AG20443 (cell line): ENCODE measurements around the gene MYO15B.

ENCODE experiments used
- DNase-seq: peaks from one replicate; pipeline ENCODE4 v3.0.0; 2012; ENCODE audit warnings: low spot score, mixed read lengths

Gene MYO15B

GRCh38 chr17:75602644-75603043 lies 15.0 kb downstream of the MYO15B start:
- peak; percentile 69 for DNase-seq

- DNase-seq = no peak
These were observed 15.5 kb downstream of the MYO15B start for GRCh38 chr17:75603123-75603522.

GRCh38 chr17:75604034-75604695 lies 16.6 kb downstream of the MYO15B start:
- DNase-seq = peak; percentile 80

- DNase-seq = no peak
These were observed 18.2 kb downstream of the MYO15B start for GRCh38 chr17:75605790-75606189.

GRCh38 chr17:75607086-75607485 lies 19.5 kb downstream of the MYO15B start:
- DNase-seq = no peak

- no peak for DNase-seq
These were observed 22.7 kb downstream of the MYO15B start for GRCh38 chr17:75610103-75610984.

GRCh38 chr17:75611851-75612429 lies 24.3 kb downstream of the MYO15B start:
- no peak for DNase-seq

GRCh38 chr17:75612906-75613626 lies 25.5 kb downstream of the MYO15B start:
- DNase-seq = no peak

- peak; percentile 41 for DNase-seq
These were observed 26.4 kb downstream of the MYO15B start for GRCh38 chr17:75614006-75614405.

GRCh38 chr17:75614556-75615270 lies 27.1 kb downstream of the MYO15B start:
- DNase-seq = no peak

GRCh38 chr17:75615301-75615700 lies 27.7 kb downstream of the MYO15B start:
- no peak for DNase-seq

GRCh38 chr17:75616521-75617122 lies 29.0 kb downstream of the MYO15B start:
- DNase-seq = no peak

GRCh38 chr17:75617218-75617617 lies 29.6 kb downstream of the MYO15B start:
- no peak for DNase-seq

- no peak for DNase-seq
These were observed 30.1 kb downstream of the MYO15B start for GRCh38 chr17:75617675-75618074.

- DNase-seq = peak; percentile 60
These were observed 32.2 kb downstream of the MYO15B start for GRCh38 chr17:75619506-75620431.

GRCh38 chr17:75621489-75621888 lies 33.9 kb downstream of the MYO15B start:
- no peak for DNase-seq

GRCh38 chr17:75622076-75622475 lies 34.5 kb downstream of the MYO15B start:
- DNase-seq = peak; percentile 40

GRCh38 chr17:75622771-75623273 lies 35.2 kb downstream of the MYO15B start:
- no peak for DNase-seq

- no peak for DNase-seq
These were observed 35.8 kb downstream of the MYO15B start for GRCh38 chr17:75623386-75623785.

GRCh38 chr17:75624021-75624420 lies 36.4 kb downstream of the MYO15B start:
- no peak for DNase-seq
